Mesothelial cell of epicardium (in vitro differentiated cells): ENCODE data around the gene UNC13C. TPM values are rescaled to one million over a fixed set of nuclear protein-coding genes. Genes with fewer than 3 reads are reported as not detected.

Source experiments
- DNase-seq, 2 experiments: peaks; one replicate each; pipeline ENCODE4 v3.0.0; 2021; ENCODE audit warnings: low spot score in 2 of 2; ENCODE audit not compliant: unreplicated experiment in 2 of 2
- H3K27ac Mint-ChIP-seq: 2 replicates; pipeline ENCODE4 v1.8.0; 2021; ENCODE audit warnings: mixed read lengths
- H3K27me3 Mint-ChIP-seq: 2 replicates; pipeline ENCODE4 v1.8.0; 2021; ENCODE audit warnings: low read depth, mixed read lengths
- H3K36me3 Mint-ChIP-seq: 2 replicates; pipeline ENCODE4 v1.8.0; 2021; ENCODE audit warnings: mixed read lengths
- H3K4me1 Mint-ChIP-seq: 2 replicates; pipeline ENCODE4 v1.8.0; 2021; ENCODE audit warnings: mixed read lengths
- H3K4me3 Mint-ChIP-seq: 2 replicates; pipeline ENCODE4 v1.8.0; 2021; ENCODE audit warnings: mild to moderate bottlenecking, moderate library complexity, mixed read lengths
- H3K9me3 Mint-ChIP-seq: 2 replicates; pipeline ENCODE4 v1.8.0; 2021; ENCODE audit warnings: mixed read lengths
- CTCF ChIP-seq: fragments of 200-600 bp; sonication (generic); IDR thresholded peaks from one replicate; pipeline ENCODE4 v1.5.0; 2021; ENCODE audit warnings: antibody characterized with exemption; ENCODE audit not compliant: unreplicated experiment
- total RNA-seq: library from RNA; stranded (reverse); gene quantifications from 3 replicates; pipeline ENCODE4 v1.2.1, GENCODE V29; 2021

UNC13C gene
- total RNA-seq, 1 donor from 2014 or later, result 2.7 TPM

DNA sequence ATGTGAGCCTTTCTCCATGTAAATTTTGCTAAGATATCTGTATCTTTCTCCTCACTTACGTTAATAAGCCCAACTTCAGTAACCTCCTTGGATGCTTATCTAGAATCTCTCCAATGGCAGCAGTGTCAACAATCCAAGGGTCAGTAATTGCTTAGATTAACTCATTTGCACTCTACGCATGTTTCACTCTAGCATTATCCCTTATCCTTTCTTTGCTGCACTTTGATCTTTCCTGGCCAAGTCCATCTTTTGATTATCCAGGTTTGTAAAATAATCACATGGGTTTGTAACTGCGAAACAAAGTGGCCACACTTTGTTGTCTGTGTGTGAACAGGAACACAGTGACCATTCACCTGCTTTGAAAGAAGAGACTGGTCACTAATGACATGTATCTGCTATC, 640.9 kb downstream of the UNC13C start:
- Mint-ChIP-seq H3K4me3 (no peak overlapping the region), H3K27ac (no peak overlapping the region), H3K27me3 (no peaks in the 10 kb centered on the region), H3K9me3 (no peaks in the 10 kb centered on the region), H3K36me3 (no peaks in the 10 kb centered on the region), H3K4me1 (no peaks in the 10 kb centered on the region)
- no peak for TF ChIP-seq CTCF
- no peak for DNase-seq

GRCh38 chr15:54620916-54621315, 642.7 kb downstream of the UNC13C start:
- no peak overlapping the region for H3K27ac Mint-ChIP-seq
- no peaks in the 10 kb centered on the region for H3K4me1 Mint-ChIP-seq
- no peaks in the 10 kb centered on the region for H3K36me3 Mint-ChIP-seq
- no peak overlapping the region for H3K4me3 Mint-ChIP-seq
- no peaks in the 10 kb centered on the region for H3K27me3 Mint-ChIP-seq
- H3K9me3 Mint-ChIP-seq, result no peaks in the 10 kb centered on the region
- no peak for DNase-seq
- TF ChIP-seq CTCF, result no peak

GRCh38 chr15:54636147-54636546, 657.9 kb downstream of the UNC13C start:
- Mint-ChIP-seq H3K36me3 (peaks cover 2% of the 10 kb centered on the region), H3K9me3 (peaks cover 40% of the 10 kb centered on the region), H3K27me3 (no peaks in the 10 kb centered on the region), H3K27ac (no peak overlapping the region), H3K4me3 (no peak overlapping the region), H3K4me1 (no peaks in the 10 kb centered on the region)
- TF ChIP-seq CTCF, result no peak
- DNase-seq, result no peak

GRCh38 chr15:54638666-54639065, 660.4 kb downstream of the UNC13C start:
- no peak for DNase-seq
- Mint-ChIP-seq H3K4me1 (no peaks in the 10 kb centered on the region), H3K36me3 (peaks cover 2% of the 10 kb centered on the region)

DNA sequence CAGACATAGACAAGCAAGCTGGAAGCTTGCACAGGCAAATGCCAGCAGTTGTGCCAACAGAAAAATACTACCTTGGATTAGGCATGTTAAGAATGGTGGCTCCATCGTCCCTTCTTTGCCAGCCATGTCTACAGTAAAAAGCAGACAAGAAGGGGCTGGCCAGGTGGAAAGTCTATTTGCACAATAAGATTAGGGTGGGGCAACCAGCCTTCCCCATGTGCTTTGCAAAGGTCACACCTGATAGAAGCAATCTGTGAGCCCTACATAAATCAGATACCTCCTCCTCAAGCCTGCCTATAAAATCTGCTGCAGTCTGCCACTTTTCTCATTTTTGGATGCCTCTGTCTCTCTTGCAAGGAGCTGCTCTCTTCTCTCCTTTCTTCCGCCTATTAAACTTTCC, 662.6 kb downstream of the UNC13C start:
- Mint-ChIP-seq H3K4me3 (no peak overlapping the region), H3K9me3 (peaks cover 51% of the 10 kb centered on the region), H3K27ac (no peak overlapping the region), H3K27me3 (no peaks in the 10 kb centered on the region), H3K36me3 (peaks cover 2% of the 10 kb centered on the region), H3K4me1 (no peaks in the 10 kb centered on the region)
- no peak for TF ChIP-seq CTCF
- no peak for DNase-seq

More at GRCh38 chr15:54638666-54639065, 660.4 kb downstream of the UNC13C start:
- H3K27ac Mint-ChIP-seq, result no peak overlapping the region
- H3K27me3 Mint-ChIP-seq, result no peaks in the 10 kb centered on the region
- no peak for TF ChIP-seq CTCF
- peaks cover 46% of the 10 kb centered on the region for H3K9me3 Mint-ChIP-seq
- no peak overlapping the region for H3K4me3 Mint-ChIP-seq

DNA sequence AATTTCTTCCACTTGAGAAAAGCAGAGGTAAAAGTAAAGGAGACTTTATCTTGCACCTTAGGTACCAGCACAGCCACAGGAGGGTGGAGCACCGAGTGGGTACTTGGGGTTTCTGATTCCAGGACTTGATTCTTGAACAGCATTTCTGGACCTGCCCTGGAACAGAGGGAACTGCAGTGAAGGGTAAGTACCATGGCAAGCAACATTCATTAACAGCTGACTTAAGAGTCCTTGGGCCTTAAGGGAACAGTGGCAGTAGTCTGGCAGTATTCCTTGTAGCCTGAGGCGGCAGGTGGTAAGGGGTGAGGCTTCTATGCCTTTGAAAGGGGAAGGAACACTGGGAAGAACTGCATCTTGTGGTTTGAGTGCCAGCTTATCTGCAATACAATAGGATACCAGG, 666.6 kb downstream of the UNC13C start:
- no peak for TF ChIP-seq CTCF
- DNase-seq, result no peak
- H3K27ac Mint-ChIP-seq, result no peak overlapping the region
- no peaks in the 10 kb centered on the region for H3K27me3 Mint-ChIP-seq
- peaks cover 46% of the 10 kb centered on the region for H3K9me3 Mint-ChIP-seq
- H3K4me1 Mint-ChIP-seq, result no peaks in the 10 kb centered on the region
- H3K4me3 Mint-ChIP-seq, result no peak overlapping the region
- no peaks in the 10 kb centered on the region for H3K36me3 Mint-ChIP-seq
